HG03108 (cell line): ENCODE results near the gene CARM1.

ENCODE experiments used
- ATAC-seq: cut with Tn5 transposase; IDR thresholded peaks from one replicate; pipeline ENCODE4 v1.9.1; 2021; ENCODE audit warnings: moderate library complexity; ENCODE audit not compliant: unreplicated experiment

CARM1 gene

GRCh38 chr19:10968527-10969135 lies 97.3 kb downstream of the CARM1 start:
- ATAC-seq: no peak

DNA sequence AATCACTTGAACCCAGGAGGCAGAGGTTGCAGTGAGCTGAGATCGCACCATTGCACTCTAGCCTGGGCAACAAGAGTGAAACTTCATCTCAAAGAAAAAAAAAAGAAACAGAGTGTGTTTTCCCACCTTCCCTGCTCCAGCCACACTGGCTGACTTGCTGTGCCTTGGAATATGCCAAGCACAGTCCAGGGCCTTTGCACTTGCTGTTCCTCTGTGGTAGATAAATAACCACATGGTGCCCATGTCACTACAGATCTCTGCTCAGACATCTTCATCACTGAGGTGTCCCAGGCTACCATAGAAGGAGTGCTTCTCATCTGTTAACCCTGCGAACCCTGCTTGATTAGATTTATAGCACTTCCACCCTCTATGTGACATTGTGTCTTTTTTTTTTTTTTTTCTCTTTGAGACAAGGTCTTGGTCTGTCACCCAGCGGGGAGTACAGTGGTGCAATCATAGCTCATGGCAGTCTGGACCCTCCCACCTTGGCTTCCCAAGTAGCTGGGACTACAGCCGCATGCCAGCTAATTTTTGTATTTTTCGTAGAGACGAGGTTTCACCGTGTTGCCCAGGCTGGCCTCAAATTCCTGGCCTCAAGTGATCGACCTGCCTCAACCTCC lies 99.9 kb downstream of the CARM1 start:
- ATAC-seq: no peak
